Dermis blood vessel endothelial cell (primary cell): ENCODE data around the gene TMEM187. TPM values are rescaled to one million over a fixed set of nuclear protein-coding genes. Genes with fewer than 3 reads are reported as not detected.

ENCODE experiments used
- DNase-seq: peaks from one replicate; pipeline ENCODE4 v3.0.0; 2010
- total RNA-seq: library from RNA; depleted of rRNA; stranded (reverse); fragments of >200 nt; gene quantifications from 2 replicates; pipeline ENCODE4 v1.2.3, GENCODE V29; 2014

Gene TMEM187
- total RNA-seq, 1 donor from 2014 or later, result 6.0 TPM

GRCh38 chrX:154023276-154024000, 50.9 kb downstream of the TMEM187 start:
- no peak for DNase-seq

GRCh38 chrX:154024271-154024670, 51.7 kb downstream of the TMEM187 start:
- no peak for DNase-seq

GRCh38 chrX:154025230-154025629, 52.7 kb downstream of the TMEM187 start:
- no peak for DNase-seq

- DNase-seq, result no peak
Observed at GRCh38 chrX:154026136-154027021, 53.8 kb downstream of the TMEM187 start.

- DNase-seq, result no peak
Observed at GRCh38 chrX:154027022-154027402, 54.5 kb downstream of the TMEM187 start.

- DNase-seq, result no peak
Observed at GRCh38 chrX:154027986-154028385, 55.4 kb downstream of the TMEM187 start.

DNA sequence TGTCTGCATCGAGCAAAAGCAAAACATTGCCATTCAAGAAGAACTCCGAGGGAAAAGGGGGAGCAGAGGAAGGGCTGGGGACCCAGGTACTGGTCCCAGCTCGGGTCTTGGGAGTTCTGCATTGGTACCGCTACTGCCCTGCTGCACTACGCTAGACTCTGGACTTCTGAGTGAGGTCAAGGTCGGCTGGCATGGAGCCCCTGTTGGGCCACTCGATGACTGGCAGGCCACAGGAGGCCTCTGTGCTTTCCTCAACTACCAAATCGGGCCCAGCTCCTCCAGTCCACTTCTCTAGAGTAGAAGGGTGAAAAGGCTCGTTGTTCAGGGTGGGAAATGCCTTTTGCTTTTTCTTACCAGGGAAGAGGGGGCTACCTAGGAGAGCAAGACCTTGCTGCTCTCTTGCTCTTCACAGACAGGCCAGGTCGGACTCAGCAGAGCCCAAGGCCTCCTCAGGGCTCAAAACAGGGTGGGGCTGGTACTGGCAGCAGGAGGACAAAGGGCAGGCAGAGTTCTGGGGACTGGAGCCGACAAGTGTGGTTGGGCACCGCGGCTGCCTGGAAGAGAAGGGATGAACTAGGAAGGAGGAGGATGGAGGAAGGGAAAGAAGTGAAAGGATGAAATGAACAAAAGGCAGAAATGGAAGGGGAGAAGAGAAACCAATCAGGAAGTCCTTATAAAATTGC, 56.1 kb downstream of the TMEM187 start:
- DNase-seq, result no peak

DNA sequence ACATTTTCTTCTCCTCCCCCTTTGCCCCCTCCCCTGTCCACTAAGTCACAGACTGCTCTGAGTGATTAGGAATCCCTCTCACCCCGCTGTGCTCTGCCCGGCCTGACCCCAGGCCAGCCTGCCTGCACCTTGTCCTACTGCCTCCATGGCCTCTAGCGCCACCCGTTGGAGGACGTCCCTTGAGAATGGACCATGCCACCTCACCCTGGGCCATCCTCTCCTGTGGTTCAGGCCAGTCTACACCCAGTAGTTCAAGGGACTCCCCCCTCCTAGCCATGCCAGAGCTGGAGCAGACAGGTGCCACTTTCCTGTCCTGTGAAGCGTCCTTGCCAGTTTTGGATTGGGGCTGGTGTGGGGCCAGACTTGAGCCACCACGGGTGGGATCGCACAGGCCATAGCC, 56.9 kb downstream of the TMEM187 start:
- no peak for DNase-seq

DNA sequence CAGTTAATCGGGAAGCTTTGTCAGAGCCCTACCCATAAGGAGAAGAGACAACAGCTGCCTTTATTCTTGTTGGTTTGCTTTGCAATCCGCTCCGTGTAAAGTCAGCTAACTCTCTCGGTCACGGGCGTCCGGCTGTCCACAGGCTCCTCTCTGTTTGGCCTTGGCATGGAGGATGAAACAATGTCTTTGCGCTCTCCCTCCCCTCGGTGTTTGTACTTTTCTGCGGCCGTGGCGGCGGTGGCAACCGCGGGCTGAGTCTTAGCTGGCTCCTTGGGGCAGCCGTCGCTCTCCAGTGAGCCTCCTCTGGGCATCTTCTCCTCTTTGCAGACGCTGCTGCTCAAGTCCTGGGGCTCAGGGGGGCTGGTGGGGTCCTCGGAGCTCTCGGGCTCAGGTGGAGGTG, 57.7 kb downstream of the TMEM187 start:
- no peak for DNase-seq

DNA sequence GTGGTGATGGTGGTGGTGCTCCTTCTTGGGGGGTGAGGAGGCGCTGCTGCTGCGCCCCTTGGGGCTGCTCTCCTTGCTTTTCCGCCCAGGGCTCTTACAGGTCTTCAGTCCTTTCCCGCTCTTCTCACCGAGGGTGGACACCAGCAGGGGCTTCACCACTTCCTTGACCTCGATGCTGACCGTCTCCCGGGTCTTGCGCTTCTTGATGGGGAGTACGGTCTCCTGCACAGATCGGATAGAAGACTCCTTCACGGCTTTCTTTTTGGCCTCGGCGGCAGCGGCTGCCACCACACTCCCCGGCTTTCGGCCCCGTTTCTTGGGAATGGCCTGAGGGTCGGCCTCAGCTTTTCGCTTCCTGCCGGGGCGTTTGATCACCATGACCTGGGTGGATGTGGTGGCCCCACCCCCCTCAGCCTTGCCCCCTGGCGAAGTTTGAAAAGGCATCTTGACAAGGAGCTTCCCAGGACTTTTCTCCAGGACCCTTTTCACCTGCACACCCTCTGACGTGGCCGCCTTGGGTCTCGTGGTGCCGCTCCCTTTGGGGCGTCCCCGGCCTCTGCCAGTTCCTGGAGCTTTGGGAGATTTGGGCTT, 58.3 kb downstream of the TMEM187 start:
- DNase-seq, result no peak

DNA sequence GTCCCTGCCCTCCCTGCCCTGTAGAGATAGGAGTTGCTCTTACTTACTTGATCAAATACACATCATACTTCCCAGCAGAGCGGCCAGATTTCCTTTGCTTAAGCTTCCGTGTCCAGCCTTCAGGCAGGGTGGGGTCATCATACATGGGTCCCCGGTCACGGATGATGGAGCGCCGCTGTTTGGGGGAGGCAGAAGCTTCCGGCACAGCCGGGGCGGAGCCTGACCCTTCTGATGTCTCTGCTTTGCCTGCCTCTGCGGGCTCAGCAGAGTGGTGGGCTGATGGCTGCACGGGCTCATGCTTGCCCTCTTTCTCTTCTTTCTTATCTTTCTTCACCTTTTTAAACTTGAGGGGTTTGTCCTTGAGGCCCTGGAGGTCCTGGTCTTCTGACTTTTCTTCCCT, 59.6 kb downstream of the TMEM187 start:
- no peak for DNase-seq

DNA sequence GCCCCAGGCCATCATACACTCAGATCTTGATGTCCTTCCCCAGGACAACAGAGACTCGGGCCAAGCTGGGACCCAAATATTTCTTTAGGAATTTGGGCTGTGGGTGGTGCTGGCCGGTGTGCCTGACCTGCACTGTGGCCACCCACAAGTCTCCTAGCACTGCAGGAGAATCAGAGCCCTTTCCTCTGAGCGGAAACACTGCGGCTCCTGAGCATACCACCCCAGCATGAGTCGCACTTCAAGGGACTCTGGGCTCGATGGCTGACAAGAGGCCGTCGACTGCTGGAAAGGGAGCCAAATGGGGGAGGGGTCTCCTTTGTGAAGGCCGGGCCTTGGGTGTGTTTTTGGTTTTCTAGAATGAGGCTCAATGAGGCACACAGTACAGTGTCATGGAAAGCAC, 60.1 kb downstream of the TMEM187 start:
- no peak for DNase-seq

Other genes with a start within 250 kb of the TMEM187 start
- gene BCAP31, start 248.4 kb upstream of the TMEM187 start, total RNA-seq, result 303 and 321 TPM in 2 replicates
- gene ABCD1, start 247.9 kb upstream of the TMEM187 start, total RNA-seq, result 10.0 and 16.6 TPM in 2 replicates
- 5.1 and 14.1 TPM in 2 replicates for gene PLXNB3, start 208.5 kb upstream of the TMEM187 start, total RNA-seq
- gene SRPK3, start 191.7 kb upstream of the TMEM187 start, total RNA-seq, result under 0.01 and 0.05 TPM in 2 replicates
- 35.1 and 63.9 TPM in 2 replicates for gene IDH3G, start 178.4 kb upstream of the TMEM187 start, total RNA-seq
- gene SSR4, start 178.1 kb upstream of the TMEM187 start, total RNA-seq, result 75.9 and 143 TPM in 2 replicates
- 0.23 and 0.68 TPM in 2 replicates for gene PDZD4, start 142.2 kb upstream of the TMEM187 start, total RNA-seq
- gene L1CAM, start 86.6 kb upstream of the TMEM187 start, total RNA-seq, result 1.1 and 2.4 TPM in 2 replicates
- gene AVPR2, start 68.1 kb upstream of the TMEM187 start, total RNA-seq, result 4.7 and 6.3 TPM in 2 replicates
- gene ARHGAP4, start 46.5 kb upstream of the TMEM187 start, total RNA-seq, result 16.0 and 27.2 TPM in 2 replicates
- 70.6 and 88.2 TPM in 2 replicates for gene NAA10, start 37.7 kb upstream of the TMEM187 start, total RNA-seq
- gene RENBP, start 28.1 kb upstream of the TMEM187 start, total RNA-seq, result 12.1 and 27.4 TPM in 2 replicates
- 15.3 and 48.9 TPM in 2 replicates for gene HCFC1, start 936 bp upstream of the TMEM187 start, total RNA-seq
- 53.8 and 81.9 TPM in 2 replicates for gene IRAK1, start 47.1 kb downstream of the TMEM187 start, total RNA-seq
- gene MECP2, start 125.0 kb downstream of the TMEM187 start, total RNA-seq, result 22.5 and 34.9 TPM in 2 replicates
- gene OPN1LW, start 171.5 kb downstream of the TMEM187 start, total RNA-seq, result not detected in 2 replicates
- 0.17 TPM in 1 of 2 replicates, not detected in the other for gene OPN1MW, start 209.8 kb downstream of the TMEM187 start, total RNA-seq
- not detected in 2 replicates for gene OPN1MW2, start 247.0 kb downstream of the TMEM187 start, total RNA-seq